Spleen (tissue), 11 donors: ENCODE results near the gene TRABD2A. TPM values are rescaled to one million over a fixed set of nuclear protein-coding genes. Genes with fewer than 3 reads are reported as not detected.

Experiments
- DNase-seq: peaks from one replicate; pipeline ENCODE4 v3.0.0-alpha.2; 2020
- H3K27ac ChIP-seq, 8 donors: fragments of 200-600 bp; sonication (generic) in 7 of 8; 1 replicate in 4 of 8; 2 replicates in 4 of 8; pipeline versions ENCODE4 v1.5.0 to v1.8.0; 2016 to 2021; ENCODE audit warnings: inconsistent platforms in 4 of 8, mild to moderate bottlenecking in 4 of 8, moderate library complexity in 1 of 8
- H3K27me3 ChIP-seq, 7 donors: fragments of 200-600 bp; sonication (generic) in 6 of 7; replicated peaks in 1 of 7; 1 replicate in 4 of 7; 2 replicates in 3 of 7; pipeline versions ENCODE4 v1.5.0 to v1.8.0; 2016 to 2021; ENCODE audit warnings: inconsistent platforms in 3 of 7, mild to moderate bottlenecking in 1 of 7
- H3K36me3 ChIP-seq, 6 donors: fragments of 200-600 bp; sonication (generic) in 5 of 6; 1 replicate in 4 of 6; 2 replicates in 2 of 6; pipeline versions ENCODE4 v1.5.0 to v1.8.0; 2016 to 2021; ENCODE audit warnings: inconsistent platforms in 2 of 6
- H3K4me1 ChIP-seq, 6 donors: fragments of 200-600 bp; sonication (generic) in 5 of 6; 1 replicate in 3 of 6; 2 replicates in 3 of 6; pipeline versions ENCODE4 v1.5.0 to v1.8.0; 2016 to 2021; ENCODE audit warnings: inconsistent platforms in 3 of 6
- H3K4me3 ChIP-seq, 8 donors: fragments of 200-600 bp; sonication (generic) in 7 of 8; 1 replicate in 4 of 8; 2 replicates in 4 of 8; pipeline versions ENCODE4 v1.5.0 to v1.8.0; 2016 to 2021; ENCODE audit warnings: inconsistent platforms in 4 of 8, mild to moderate bottlenecking in 4 of 8, moderate library complexity in 2 of 8
- H3K9me3 ChIP-seq, 8 donors: fragments of 200-600 bp; sonication (generic) in 7 of 8; 1 replicate in 4 of 8; 2 replicates in 4 of 8; pipeline versions ENCODE4 v1.5.0 to v1.8.0; 2016 to 2021; ENCODE audit warnings: inconsistent platforms in 4 of 8
- CTCF ChIP-seq, 11 experiments: fragments of 200-600 bp in 7 of 11; fragments of 450-650 bp in 4 of 11; sonication (generic) in 4 of 11; IDR thresholded peaks in 8 of 11; conservative IDR thresholded peaks in 3 of 11; 1 replicate in 7 of 11; 2 replicates in 4 of 11; pipeline versions ENCODE4 v1.4.0 to v1.8.0; 2016 to 2021; ENCODE audit warnings: antibody characterized with exemption in 11 of 11, inconsistent platforms in 4 of 11, mild to moderate bottlenecking in 1 of 11
- POLR2A ChIP-seq, 3 donors: fragments of 450-650 bp; IDR thresholded peaks; one replicate each; pipeline ENCODE4 v1.5.1; 2017; ENCODE audit warnings: antibody characterized with exemption in 3 of 3, mild to moderate bottlenecking in 1 of 3
- POLR2AphosphoS5 ChIP-seq, 3 donors: sonication (generic); formaldehyde crosslinking; IDR thresholded peaks; one replicate each; pipeline ENCODE4 v1.5.1; 2017; ENCODE audit warnings: antibody characterized with exemption in 3 of 3
- WGBS, 5 donors: extraction: QIAGEN DNeasy Blood & Tissue Kit in 3 of 5; methylation state at CpG; one replicate each; pipeline versions ENCODE4 v1.1.5 to v1.1.7; 2013 to 2018; 5-methylcytosine and 5-hydroxymethylcytosine counted together
- intact Hi-C: fragments of 100-400 bp; cut with DNase I; formaldehyde crosslinking; loops from one replicate; pipeline ENCODE4 v1.15.0; 2023; ENCODE audit warnings: low total_unique reads
- polyA plus RNA-seq, 3 donors: library from polyadenylated mRNA; stranded (reverse); fragments of 200-250 nt; gene quantifications; one replicate each; pipeline ENCODE4 v1.2.1, GENCODE V29; 2013
- total RNA-seq, 7 donors: library from RNA; depleted of rRNA in 3 of 7; stranded (reverse); fragments of >200 nt in 3 of 7; fragmentation: NEBNext Ultra II Directional in 4 of 7; extraction: Animal tissue kit (Norgen Biotek cat#: 25700) in 4 of 7; gene quantifications; one replicate each; pipeline versions ENCODE4 v1.1.0 to v1.2.1, GENCODE V29; 2016 to 2021
- donor health status: healthy with polysubstance abuse.
- donor health status: DM: no; HTN: no; CAD: no; lungs with moderate emphysema.
- donor health status: DM: no; HTN: no; CAD: no.
- donor health status: Bipolar disorder and iron deficiency.
- donor health status: healthy.
- donor health status: DM: no; HTN: no; CAD: no.
- donor health status: DM: yes; HTN: yes; CAD: no.

Gene TRABD2A
- total and polyA plus RNA-seq, 10 donors: 4.5 to 12.5 (median 8.3) TPM

GRCh38 chr2:84882775-84883550 is 2.1 kb upstream of the TRABD2A start:
- Histone ChIP-seq H3K27ac (no peak overlapping the region), H3K27me3 (peaks cover 4 to 39% (median 25%) of the 10 kb centered on the region in 7 donors), H3K9me3 (no peaks in the 10 kb centered on the region), H3K4me1 (peaks cover 8 to 52% (median 37%) of the 10 kb centered on the region in 6 donors), H3K4me3 (no peak overlapping the region), H3K36me3 (no peaks in the 10 kb centered on the region)
- TF ChIP-seq CTCF (IDR thresholded peaks at IDR 0.05 in 8 of 11, conservative IDR thresholded peaks at IDR 0.05 in 3 of 11) (no peak), POLR2A (IDR thresholded peaks at IDR 0.05) (no peak), POLR2AphosphoS5 (IDR thresholded peaks at IDR 0.05) (no peak)
- 84 to 97% (median 93%) methylated on average over 4 of the region's 4 CpGs for WGBS, 5 donors
- DNase-seq: no peak
- intact Hi-C loops: no loop called here

GRCh38 chr2:84882414-84882738 is 1.5 kb upstream of the TRABD2A start:
- Histone ChIP-seq H3K4me1 (peaks cover 8 to 48% (median 35%) of the 10 kb centered on the region in 6 donors), H3K4me3 (peak overlapping the region in 5 of 8 donors; percentile 53 to 78 (median 55)), H3K36me3 (no peaks in the 10 kb centered on the region), H3K9me3 (no peaks in the 10 kb centered on the region), H3K27me3 (peaks cover 4 to 39% (median 25%) of the 10 kb centered on the region in 7 donors), H3K27ac (peak overlapping the region in 5 of 8 donors; percentile 49 to 81 (median 67))
- intact Hi-C loops: no loop called here
- peak in 3 of 11 experiments; percentile 5 to 26 (median 21) for TF ChIP-seq CTCF (IDR thresholded peaks at IDR 0.05 in 8 of 11, conservative IDR thresholded peaks at IDR 0.05 in 3 of 11)
- TF ChIP-seq POLR2AphosphoS5 (IDR thresholded peaks at IDR 0.05): no peak
- 52 to 57% (median 55%) methylated on average over 3 of the region's 3 CpGs for WGBS, 5 donors
- DNase-seq: no peak

GRCh38 chr2:84881581-84882413 is 913 bp upstream of the TRABD2A start:
- WGBS, 5 donors: 1 to 2% (median 1%) methylated on average over 29 of the region's 29 CpGs
- intact Hi-C loops: no loop called here
- H3K4me3 ChIP-seq: peak overlapping the region; percentile 48 to 78 (median 55)
- peak overlapping the region; percentile 6 to 81 (median 67) for H3K27ac ChIP-seq
- peaks cover 8 to 48% (median 35%) of the 10 kb centered on the region in 6 donors for H3K4me1 ChIP-seq
- DNase-seq: peak; percentile 93
- TF ChIP-seq CTCF (IDR thresholded peaks at IDR 0.05 in 8 of 11, conservative IDR thresholded peaks at IDR 0.05 in 3 of 11): peak; percentile 45 to 86 (median 74)
- peak in 2 of 3 donors; percentile 75 to 76 for TF ChIP-seq POLR2AphosphoS5 (IDR thresholded peaks at IDR 0.05)
- TF ChIP-seq POLR2A (IDR thresholded peaks at IDR 0.05): no peak
- H3K36me3 ChIP-seq: no peaks in the 10 kb centered on the region
- H3K27me3 ChIP-seq: peaks cover 4 to 39% (median 25%) of the 10 kb centered on the region in 7 donors
- H3K9me3 ChIP-seq: no peaks in the 10 kb centered on the region

GRCh38 chr2:84880395-84880644 is 564 bp downstream of the TRABD2A start:
- WGBS, 5 donors: 1 to 3% (median 2%) methylated on average over 7 to 8 of the region's 8 CpGs
- H3K27ac ChIP-seq: peak overlapping the region; percentile 27 to 81 (median 67)
- no peaks in the 10 kb centered on the region for H3K36me3 ChIP-seq
- no peak for TF ChIP-seq CTCF (IDR thresholded peaks at IDR 0.05 in 8 of 11, conservative IDR thresholded peaks at IDR 0.05 in 3 of 11)
- TF ChIP-seq POLR2AphosphoS5 (IDR thresholded peaks at IDR 0.05): no peak
- TF ChIP-seq POLR2A (IDR thresholded peaks at IDR 0.05): no peak
- intact Hi-C loops: no loop called here
- peak overlapping the region; percentile 48 to 78 (median 55) for H3K4me3 ChIP-seq
- no peak for DNase-seq
- peaks cover 4 to 39% (median 25%) of the 10 kb centered on the region in 7 donors for H3K27me3 ChIP-seq
- no peaks in the 10 kb centered on the region for H3K9me3 ChIP-seq
- H3K4me1 ChIP-seq: peaks cover 8 to 50% (median 35%) of the 10 kb centered on the region in 6 donors
